Activated naive CD8-positive, alpha-beta T cell treated with anti-CD3 and anti-CD28 coated beads, Interleukin-2, amount 50 U/mL, for 24 hours (primary cell): ENCODE results near the gene GPR173.
A peak's percentile ranks its signal among the peaks of the same experiment; 100 is the strongest.

Experiments used
- ATAC-seq: fragments of 150-1000 bp; cut with Tn5 transposase; one replicate; pipeline ENCODE4 v1.10.0; 2021
- DNase-seq: peaks from one replicate; pipeline ENCODE4 v3.0.0; 2021
- H3K27ac Mint-ChIP-seq: one replicate; pipeline ENCODE4 v1.8.0; 2021; ENCODE audit warnings: mild to moderate bottlenecking, mixed read lengths
- H3K27me3 Mint-ChIP-seq: one replicate; pipeline ENCODE4 v1.8.0; 2021; ENCODE audit warnings: mixed read lengths
- H3K36me3 Mint-ChIP-seq: one replicate; pipeline ENCODE4 v1.8.0; 2021; ENCODE audit warnings: low read depth, mixed read lengths
- H3K4me1 Mint-ChIP-seq: one replicate; pipeline ENCODE4 v1.8.0; 2021; ENCODE audit warnings: mixed read lengths
- H3K4me3 Mint-ChIP-seq: one replicate; pipeline ENCODE4 v1.8.0; 2021; ENCODE audit warnings: mild to moderate bottlenecking, moderate library complexity, mixed read lengths
- H3K9me3 Mint-ChIP-seq: one replicate; pipeline ENCODE4 v1.8.0; 2021; ENCODE audit warnings: mixed read lengths

Gene GPR173

DNA sequence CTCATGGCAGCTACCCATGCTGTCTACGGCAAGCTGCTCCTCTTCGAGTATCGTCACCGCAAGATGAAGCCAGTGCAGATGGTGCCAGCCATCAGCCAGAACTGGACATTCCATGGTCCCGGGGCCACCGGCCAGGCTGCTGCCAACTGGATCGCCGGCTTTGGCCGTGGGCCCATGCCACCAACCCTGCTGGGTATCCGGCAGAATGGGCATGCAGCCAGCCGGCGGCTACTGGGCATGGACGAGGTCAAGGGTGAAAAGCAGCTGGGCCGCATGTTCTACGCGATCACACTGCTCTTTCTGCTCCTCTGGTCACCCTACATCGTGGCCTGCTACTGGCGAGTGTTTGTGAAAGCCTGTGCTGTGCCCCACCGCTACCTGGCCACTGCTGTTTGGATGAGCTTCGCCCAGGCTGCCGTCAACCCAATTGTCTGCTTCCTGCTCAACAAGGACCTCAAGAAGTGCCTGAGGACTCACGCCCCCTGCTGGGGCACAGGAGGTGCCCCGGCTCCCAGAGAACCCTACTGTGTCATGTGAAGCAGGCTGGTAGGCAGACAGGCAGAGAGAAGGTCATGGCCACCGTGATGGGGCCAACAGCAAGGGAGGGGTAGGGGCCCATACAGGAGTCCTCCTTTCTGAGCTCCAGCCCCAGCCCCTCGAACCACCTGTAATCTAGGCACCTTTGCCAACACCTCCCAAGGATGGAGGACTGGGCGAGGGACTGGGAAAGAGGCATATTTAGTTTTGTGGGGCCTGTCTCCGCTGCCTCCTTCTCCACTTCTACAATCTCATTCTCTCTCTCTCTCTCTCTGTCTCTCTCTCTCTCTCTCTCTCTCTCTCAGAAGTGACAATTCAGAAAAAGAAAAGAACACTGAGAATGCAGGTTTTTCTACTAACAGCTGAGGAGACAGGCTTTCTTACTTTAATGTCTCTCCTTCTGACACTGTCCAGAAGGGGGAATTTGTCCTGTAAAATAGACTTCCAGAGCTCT lies 28.9 kb downstream of the GPR173 start:
- Mint-ChIP-seq H3K27ac (no peak overlapping the region), H3K36me3 (no peaks in the 10 kb centered on the region), H3K27me3 (no peaks in the 10 kb centered on the region), H3K9me3 (no peaks in the 10 kb centered on the region), H3K4me3 (no peak overlapping the region), H3K4me1 (peaks cover 17% of the 10 kb centered on the region)
- no peak for DNase-seq
- no peak for ATAC-seq

DNA sequence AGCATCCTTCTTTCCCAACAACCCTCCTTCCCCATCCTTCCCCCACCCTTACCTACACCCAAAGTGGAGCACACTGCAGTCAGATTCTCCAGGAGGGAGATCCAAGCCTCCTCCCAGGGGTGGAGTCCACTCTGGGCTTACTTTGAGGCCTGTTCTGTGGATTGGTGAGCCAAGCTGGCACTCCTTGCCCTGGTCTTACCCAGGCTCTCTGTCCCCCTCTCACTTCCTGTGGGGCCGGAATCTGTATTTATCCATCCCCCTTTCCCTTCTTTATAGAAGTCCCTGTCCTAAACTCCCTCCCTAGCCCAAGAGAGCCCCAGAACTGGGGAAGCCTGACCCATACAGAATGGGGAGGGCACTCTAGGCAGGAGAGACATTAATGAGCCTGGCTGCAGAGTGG lies 30.4 kb downstream of the GPR173 start:
- peaks cover 23% of the 10 kb centered on the region for H3K4me1 Mint-ChIP-seq
- no peak overlapping the region for H3K4me3 Mint-ChIP-seq
- ATAC-seq (no peak), DNase-seq (no peak)
- peaks cover 3% of the 10 kb centered on the region for H3K36me3 Mint-ChIP-seq
- H3K27me3 Mint-ChIP-seq = no peaks in the 10 kb centered on the region
- no peaks in the 10 kb centered on the region for H3K9me3 Mint-ChIP-seq
- H3K27ac Mint-ChIP-seq = no peak overlapping the region

DNA sequence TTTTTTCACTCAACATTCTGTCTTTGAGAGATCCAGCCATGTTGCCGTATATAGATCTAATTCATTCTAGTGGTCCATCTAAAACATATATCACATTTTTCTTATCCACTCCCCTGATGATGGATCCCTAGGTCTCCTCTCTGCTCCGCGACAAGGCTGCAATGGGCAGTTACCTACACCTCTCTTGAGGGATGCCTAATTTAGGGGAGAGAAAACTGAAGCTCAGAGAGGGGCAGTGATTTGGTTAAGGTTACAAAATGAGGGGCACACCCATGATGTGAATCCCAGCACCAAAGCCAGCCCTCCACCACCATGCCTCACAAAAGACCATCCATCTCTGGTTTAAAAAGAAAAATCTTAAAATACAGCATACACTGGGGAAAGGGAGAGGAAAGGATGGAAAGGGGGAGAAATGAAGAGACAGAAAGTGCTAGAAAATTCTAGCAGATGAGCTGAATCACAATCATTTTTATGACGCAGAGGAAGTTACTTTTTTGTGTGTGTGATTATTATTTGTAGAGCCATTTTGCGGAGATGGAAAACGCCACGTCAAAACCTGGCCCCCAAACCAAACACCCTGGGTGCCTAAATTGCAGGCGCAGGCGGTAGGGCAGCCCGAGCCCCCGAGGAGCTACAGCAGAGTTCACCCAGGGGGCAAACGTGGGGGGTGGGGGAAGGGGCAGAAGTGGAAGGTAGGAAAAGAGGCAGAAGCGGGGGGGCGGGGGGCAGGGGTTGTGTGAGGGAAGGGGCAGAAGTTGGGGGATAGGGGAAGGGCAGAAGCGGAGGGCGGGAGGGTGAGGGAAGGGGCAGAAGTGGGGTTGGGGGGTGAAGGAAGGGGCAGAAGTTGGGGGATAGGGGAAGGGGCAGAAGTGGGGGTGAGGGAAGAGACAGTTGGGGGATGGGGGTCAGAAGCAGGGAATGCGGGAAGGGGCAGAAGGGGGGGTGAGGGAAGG lies 32.3 kb downstream of the GPR173 start:
- DNase-seq = no peak
- H3K27ac Mint-ChIP-seq = peak overlapping the region; percentile 81
- ATAC-seq = no peak
- H3K36me3 Mint-ChIP-seq = peaks cover 17% of the 10 kb centered on the region
- H3K4me3 Mint-ChIP-seq = peak overlapping the region; percentile 73
- no peaks in the 10 kb centered on the region for H3K27me3 Mint-ChIP-seq
- H3K9me3 Mint-ChIP-seq = no peaks in the 10 kb centered on the region
- peaks cover 35% of the 10 kb centered on the region for H3K4me1 Mint-ChIP-seq

DNA sequence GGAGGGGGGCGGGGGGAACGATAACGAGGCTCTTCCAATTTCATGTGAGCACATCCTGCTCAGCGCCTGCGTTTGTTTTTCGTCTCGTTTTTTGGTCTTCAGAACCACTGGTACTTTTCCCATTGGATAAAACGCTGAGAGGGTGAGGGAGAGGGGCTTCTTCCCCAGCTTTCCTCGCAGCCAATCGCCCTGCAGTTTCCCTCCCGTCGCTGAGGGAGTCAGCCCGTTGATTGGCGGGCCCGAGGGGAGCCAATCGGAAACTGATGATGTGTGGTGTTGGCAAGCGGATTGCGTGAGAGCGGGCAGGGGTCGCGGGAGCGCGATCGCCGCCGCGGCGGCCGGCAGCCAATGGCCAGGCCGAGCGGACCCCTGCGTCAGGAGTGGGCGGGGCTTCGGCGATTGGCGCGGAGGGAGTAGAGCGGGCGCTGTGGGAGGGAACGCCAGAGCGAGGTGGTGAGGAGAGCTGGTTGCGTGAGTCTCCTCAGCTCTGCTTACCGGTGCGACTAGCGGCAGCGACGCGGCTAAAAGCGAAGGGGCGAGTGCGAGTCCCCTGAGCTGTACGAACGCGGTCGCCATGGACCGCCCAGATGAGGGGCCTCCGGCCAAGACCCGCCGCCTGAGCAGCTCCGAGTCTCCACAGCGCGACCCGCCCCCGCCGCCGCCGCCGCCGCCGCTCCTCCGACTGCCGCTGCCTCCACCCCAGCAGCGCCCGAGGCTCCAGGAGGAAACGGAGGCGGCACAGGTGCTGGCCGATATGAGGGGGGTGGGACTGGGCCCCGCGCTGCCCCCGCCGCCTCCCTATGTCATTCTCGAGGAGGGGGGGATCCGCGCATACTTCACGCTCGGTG lies 33.6 kb downstream of the GPR173 start, which contains the start of gene TSPYL2:
TSPYL2 (plus strand) TSS at position 443 of the 848 bp plus-strand sequence; CDS start at position 575, 132 bp downstream.
- H3K27me3 Mint-ChIP-seq = no peaks in the 10 kb centered on the region
- H3K4me1 Mint-ChIP-seq = peaks cover 47% of the 10 kb centered on the region
- H3K36me3 Mint-ChIP-seq = peaks cover 20% of the 10 kb centered on the region
- DNase-seq (peak; percentile 92), ATAC-seq (peak; percentile 91)
- H3K4me3 Mint-ChIP-seq = peak within 1 kb of the TSS; percentile 90
- peak within 1 kb of the TSS; percentile 97 for H3K27ac Mint-ChIP-seq
- no peaks in the 10 kb centered on the region for H3K9me3 Mint-ChIP-seq

DNA sequence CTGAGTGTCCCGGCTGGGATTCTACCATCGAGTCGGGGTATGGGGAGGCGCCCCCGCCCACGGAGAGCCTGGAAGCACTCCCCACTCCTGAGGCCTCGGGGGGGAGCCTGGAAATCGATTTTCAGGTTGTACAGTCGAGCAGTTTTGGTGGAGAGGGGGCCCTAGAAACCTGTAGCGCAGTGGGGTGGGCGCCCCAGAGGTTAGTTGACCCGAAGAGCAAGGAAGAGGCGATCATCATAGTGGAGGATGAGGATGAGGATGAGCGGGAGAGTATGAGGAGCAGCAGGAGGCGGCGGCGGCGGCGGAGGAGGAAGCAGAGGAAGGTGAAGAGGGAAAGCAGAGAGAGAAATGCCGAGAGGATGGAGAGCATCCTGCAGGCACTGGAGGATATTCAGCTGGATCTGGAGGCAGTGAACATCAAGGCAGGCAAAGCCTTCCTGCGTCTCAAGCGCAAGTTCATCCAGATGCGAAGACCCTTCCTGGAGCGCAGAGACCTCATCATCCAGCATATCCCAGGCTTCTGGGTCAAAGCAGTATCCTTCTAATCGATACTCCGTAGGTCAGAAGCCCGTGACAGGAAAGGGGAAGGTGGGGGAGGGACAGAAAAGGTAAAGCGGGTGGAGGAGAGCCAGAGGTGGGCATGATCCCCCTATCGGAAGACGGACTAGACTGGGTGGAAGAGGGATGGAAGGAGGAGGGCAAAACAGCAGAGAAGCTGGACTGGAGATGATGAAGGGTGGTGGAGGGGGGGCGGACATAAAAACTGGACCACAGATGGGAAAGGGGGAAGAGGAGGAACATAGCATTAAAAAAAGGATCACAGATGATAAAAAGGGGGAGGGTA lies 34.4 kb downstream of the GPR173 start:
- peak overlapping the region; percentile 84 for H3K27ac Mint-ChIP-seq
- no peaks in the 10 kb centered on the region for H3K9me3 Mint-ChIP-seq
- no peaks in the 10 kb centered on the region for H3K27me3 Mint-ChIP-seq
- peaks cover 55% of the 10 kb centered on the region for H3K4me1 Mint-ChIP-seq
- no peak for ATAC-seq
- peak overlapping the region; percentile 90 for H3K4me3 Mint-ChIP-seq
- DNase-seq = peak; percentile 22
- peaks cover 20% of the 10 kb centered on the region for H3K36me3 Mint-ChIP-seq

DNA sequence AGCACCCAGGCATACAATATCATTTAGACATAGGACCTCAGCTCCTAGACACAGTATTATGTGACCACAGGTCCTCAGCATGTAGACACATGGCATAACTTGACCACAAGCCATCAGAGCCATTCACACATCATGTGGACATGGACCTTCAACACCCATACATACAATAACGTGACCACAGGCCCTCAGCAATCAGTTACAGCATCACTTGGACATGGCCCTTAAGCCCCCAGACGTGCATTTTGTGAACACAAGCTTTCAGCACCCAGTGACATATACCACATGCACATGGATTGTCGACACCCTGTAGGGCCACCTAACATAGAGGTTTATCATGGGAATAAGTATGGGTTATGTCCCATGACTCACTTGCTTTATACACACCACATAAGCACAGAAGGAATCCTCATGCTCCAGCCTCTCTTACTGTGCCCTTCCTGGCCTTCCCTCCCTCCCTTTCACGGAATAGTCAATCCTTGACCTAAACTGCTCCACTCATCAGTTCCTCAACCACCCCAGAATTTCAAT lies 35.5 kb downstream of the GPR173 start:
- Mint-ChIP-seq H3K4me1 (peaks cover 66% of the 10 kb centered on the region), H3K4me3 (peak overlapping the region; percentile 90), H3K36me3 (peaks cover 20% of the 10 kb centered on the region), H3K27ac (peak overlapping the region; percentile 84), H3K9me3 (no peaks in the 10 kb centered on the region), H3K27me3 (no peaks in the 10 kb centered on the region)
- ATAC-seq (no peak), DNase-seq (no peak)

DNA sequence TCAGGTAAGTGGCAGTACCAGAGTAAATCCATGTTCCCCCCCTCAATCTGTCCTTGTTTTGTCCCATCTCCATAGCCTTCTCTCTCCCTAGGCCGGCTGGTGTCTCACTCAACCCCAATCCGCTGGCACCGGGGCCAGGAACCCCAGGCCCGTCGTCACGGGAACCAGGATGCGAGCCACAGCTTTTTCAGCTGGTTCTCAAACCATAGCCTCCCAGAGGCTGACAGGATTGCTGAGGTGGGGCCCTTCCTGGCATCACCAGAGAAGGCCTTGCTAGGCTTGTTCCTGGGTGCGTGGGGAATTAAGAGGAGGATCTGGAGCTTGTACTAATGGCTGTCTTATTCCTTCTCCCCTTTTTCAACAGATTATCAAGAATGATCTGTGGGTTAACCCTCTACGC lies 36.3 kb downstream of the GPR173 start:
- Mint-ChIP-seq H3K4me1 (peaks cover 69% of the 10 kb centered on the region), H3K27ac (no peak overlapping the region), H3K36me3 (peaks cover 20% of the 10 kb centered on the region), H3K4me3 (no peak overlapping the region), H3K27me3 (no peaks in the 10 kb centered on the region), H3K9me3 (no peaks in the 10 kb centered on the region)
- ATAC-seq = no peak
- DNase-seq = no peak

DNA sequence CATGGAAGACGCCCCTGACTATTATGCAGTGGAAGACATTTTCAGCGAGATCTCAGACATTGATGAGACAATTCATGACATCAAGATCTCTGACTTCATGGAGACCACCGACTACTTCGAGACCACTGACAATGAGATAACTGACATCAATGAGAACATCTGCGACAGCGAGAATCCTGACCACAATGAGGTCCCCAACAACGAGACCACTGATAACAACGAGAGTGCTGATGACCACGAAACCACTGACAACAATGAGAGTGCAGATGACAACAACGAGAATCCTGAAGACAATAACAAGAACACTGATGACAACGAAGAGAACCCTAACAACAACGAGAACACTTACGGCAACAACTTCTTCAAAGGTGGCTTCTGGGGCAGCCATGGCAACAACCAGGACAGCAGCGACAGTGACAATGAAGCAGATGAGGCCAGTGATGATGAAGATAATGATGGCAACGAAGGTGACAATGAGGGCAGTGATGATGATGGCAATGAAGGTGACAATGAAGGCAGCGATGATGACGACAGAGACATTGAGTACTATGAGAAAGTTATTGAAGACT lies 37.2 kb downstream of the GPR173 start:
- peaks cover 65% of the 10 kb centered on the region for H3K4me1 Mint-ChIP-seq
- no peaks in the 10 kb centered on the region for H3K27me3 Mint-ChIP-seq
- ATAC-seq = no peak
- no peak for DNase-seq
- peaks cover 20% of the 10 kb centered on the region for H3K36me3 Mint-ChIP-seq
- H3K4me3 Mint-ChIP-seq = peak overlapping the region; percentile 7
- H3K9me3 Mint-ChIP-seq = no peaks in the 10 kb centered on the region
- H3K27ac Mint-ChIP-seq = peak overlapping the region; percentile 74

DNA sequence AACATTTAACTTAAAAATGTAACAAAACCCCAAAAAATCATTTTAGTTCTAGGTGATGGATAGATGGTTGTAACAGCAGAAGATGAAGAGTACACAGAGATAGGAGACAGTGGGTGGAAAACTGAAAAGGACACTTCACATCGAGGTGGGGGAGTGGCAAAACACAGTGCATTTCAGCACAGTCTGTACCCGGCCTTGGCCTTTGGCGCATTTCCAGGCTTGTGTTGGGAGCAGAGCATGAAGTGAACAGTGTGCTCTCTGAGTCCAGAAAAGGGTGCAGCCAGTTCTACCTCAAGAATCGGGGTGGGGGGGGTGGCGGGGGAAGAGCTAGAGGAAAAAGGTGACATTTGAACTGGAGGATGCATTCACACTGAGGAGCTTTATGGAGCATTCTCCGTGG lies 37.9 kb downstream of the GPR173 start:
- no peak overlapping the region for H3K27ac Mint-ChIP-seq
- H3K36me3 Mint-ChIP-seq = peaks cover 20% of the 10 kb centered on the region
- no peak overlapping the region for H3K4me3 Mint-ChIP-seq
- no peaks in the 10 kb centered on the region for H3K9me3 Mint-ChIP-seq
- ATAC-seq (no peak), DNase-seq (no peak)
- H3K27me3 Mint-ChIP-seq = no peaks in the 10 kb centered on the region
- H3K4me1 Mint-ChIP-seq = peaks cover 62% of the 10 kb centered on the region

DNA sequence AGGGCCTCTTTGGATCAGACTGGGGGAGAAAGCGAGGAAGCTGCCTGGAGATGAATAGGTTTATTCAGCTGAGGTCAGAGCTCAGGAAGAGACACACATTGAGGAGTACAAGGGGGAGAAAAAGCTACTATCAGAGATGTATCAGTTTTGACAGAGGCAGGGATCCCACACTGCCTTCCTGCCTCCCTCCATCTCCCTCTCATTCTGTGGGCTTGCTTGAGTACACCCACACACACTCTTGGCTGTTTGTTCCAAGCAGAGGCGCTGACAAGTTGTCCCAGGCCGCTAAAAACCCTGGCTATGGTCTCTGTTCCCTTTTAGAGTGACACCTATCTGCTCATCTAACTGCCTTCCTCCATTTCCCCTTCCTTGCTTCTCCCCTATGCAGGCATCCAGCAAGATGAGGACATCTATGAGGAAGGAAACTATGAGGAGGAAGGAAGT lies 38.8 kb downstream of the GPR173 start:
- ATAC-seq = no peak
- H3K27me3 Mint-ChIP-seq = no peaks in the 10 kb centered on the region
- peak overlapping the region; percentile 42 for H3K27ac Mint-ChIP-seq
- H3K9me3 Mint-ChIP-seq = no peaks in the 10 kb centered on the region
- peaks cover 20% of the 10 kb centered on the region for H3K36me3 Mint-ChIP-seq
- peaks cover 59% of the 10 kb centered on the region for H3K4me1 Mint-ChIP-seq
- no peak for DNase-seq
- no peak overlapping the region for H3K4me3 Mint-ChIP-seq

DNA sequence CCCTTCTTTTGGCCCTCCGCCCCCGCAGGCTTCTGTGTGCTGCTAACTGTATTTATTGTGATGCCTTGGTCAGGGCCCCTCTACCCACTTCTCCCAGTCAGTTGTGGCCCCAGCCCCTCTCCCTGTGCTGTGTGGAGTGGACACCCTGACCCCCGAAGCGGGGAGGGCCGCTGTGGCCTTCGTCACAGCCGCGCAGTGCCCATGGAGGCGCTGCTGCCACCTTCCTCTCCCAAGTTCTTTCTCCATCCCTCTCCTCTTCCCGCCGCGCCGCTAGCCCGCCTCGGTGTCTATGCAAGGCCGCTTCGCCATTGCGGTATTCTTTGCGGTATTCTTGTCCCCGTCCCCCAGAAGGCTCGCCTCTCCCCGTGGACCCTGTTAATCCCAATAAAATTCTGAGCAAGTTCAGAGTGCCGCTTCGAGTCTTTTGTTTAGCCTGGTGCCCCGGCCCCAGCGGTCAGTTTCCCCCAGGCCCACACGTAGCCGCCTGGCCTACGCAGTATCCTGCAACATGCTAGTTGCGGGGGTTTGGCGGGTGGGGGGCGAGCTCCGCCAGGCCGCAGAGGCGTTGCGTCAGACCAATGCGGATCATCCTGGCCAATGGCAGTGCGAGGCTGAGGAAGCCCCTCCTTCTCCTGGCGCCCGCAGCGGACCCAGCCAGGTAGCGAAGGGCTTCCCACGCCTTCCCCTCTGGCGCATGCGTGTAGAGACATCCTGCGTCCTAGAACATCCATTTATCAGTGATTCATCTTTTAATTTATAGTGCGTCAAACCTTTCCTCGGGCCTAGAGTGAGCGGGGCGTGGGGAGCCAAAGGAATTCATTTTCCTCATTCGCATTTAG lies 39.8 kb downstream of the GPR173 start:
- Mint-ChIP-seq H3K4me3 (peak overlapping the region; percentile 78), H3K36me3 (peaks cover 20% of the 10 kb centered on the region), H3K27ac (peak overlapping the region; percentile 85), H3K27me3 (no peaks in the 10 kb centered on the region), H3K9me3 (no peaks in the 10 kb centered on the region), H3K4me1 (peaks cover 60% of the 10 kb centered on the region)
- DNase-seq = peak; percentile 74
- ATAC-seq = peak; percentile 53

DNA sequence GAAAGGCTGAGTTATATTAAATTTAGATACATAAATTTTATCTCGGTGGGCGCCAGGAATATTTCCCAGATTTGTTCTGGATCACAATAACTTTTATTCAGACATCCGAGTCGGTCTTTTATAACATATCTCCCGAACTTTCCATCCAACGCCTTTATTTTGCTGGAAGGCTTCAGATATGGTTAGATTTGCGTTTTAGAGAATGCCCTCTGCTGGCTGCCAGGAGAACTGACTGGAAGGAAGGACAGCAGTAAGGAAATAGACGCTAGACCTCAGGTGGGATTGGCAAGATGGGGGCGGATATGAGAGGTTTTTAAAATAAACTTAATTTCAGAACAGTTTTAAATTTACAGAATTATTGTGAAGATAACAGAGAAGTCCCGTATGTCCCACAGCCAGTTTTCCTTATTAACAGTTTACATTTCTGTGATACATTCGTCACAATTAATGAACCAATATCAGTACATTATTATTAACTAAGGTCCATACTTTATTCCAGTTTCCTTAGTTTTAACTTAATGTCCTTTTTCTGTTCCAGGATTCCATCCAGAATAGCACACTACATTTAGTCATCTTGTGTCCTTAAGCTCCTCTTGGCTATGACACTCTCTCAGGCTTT lies 40.7 kb downstream of the GPR173 start:
- H3K36me3 Mint-ChIP-seq = peaks cover 16% of the 10 kb centered on the region
- ATAC-seq = no peak
- peak; percentile 29 for DNase-seq

More for the DNA sequence above, 40.7 kb downstream of the GPR173 start:
- Mint-ChIP-seq H3K27ac (no peak overlapping the region), H3K9me3 (no peaks in the 10 kb centered on the region), H3K4me3 (peak overlapping the region; percentile 78), H3K4me1 (peaks cover 54% of the 10 kb centered on the region), H3K27me3 (no peaks in the 10 kb centered on the region)
